Hepatocyte (in vitro differentiated cells): ENCODE results near the gene SIGLEC10. TPM values are rescaled to one million over a fixed set of nuclear protein-coding genes. Genes with fewer than 3 reads are reported as not detected.

Experiments
- DNase-seq: peaks from one replicate; pipeline ENCODE4 v3.0.0-alpha.2; 2016; ENCODE audit warnings: low spot score
- H2AFZ ChIP-seq: fragments of 200-600 bp; sonication (generic); 2 replicates; pipeline ENCODE4 v1.6.0; 2016; ENCODE audit warnings: antibody characterized with exemption, mild to moderate bottlenecking
- H3K27ac ChIP-seq: fragments of 200-600 bp; sonication (generic); 2 replicates; pipeline ENCODE4 v1.5.1; 2016; ENCODE audit warnings: mild to moderate bottlenecking
- H3K27me3 ChIP-seq: fragments of 200-600 bp; sonication (generic); 2 replicates; pipeline ENCODE4 v1.6.1; 2016
- H3K36me3 ChIP-seq: fragments of 200-600 bp; sonication (generic); replicated peaks from 2 replicates; pipeline ENCODE4 v1.5.1; 2016; ENCODE audit warnings: low read depth; ENCODE audit not compliant: insufficient read depth
- H3K4me1 ChIP-seq: fragments of 200-600 bp; sonication (generic); 2 replicates; pipeline ENCODE4 v1.5.1; 2016; ENCODE audit warnings: mild to moderate bottlenecking, moderate library complexity; ENCODE audit not compliant: insufficient read depth
- H3K4me2 ChIP-seq: fragments of 200-600 bp; sonication (generic); 2 replicates; pipeline ENCODE4 v1.6.0; 2016
- H3K4me3 ChIP-seq: fragments of 200-600 bp; sonication (generic); 2 replicates; pipeline ENCODE4 v1.5.1; 2016; ENCODE audit warnings: mild to moderate bottlenecking
- H3K79me2 ChIP-seq: fragments of 200-600 bp; sonication (generic); 2 replicates; pipeline ENCODE4 v1.6.0; 2017; ENCODE audit warnings: mild to moderate bottlenecking
- H3K9me2 ChIP-seq: fragments of 200-600 bp; sonication (generic); replicated peaks from 2 replicates; pipeline ENCODE4 v1.6.0; 2017; ENCODE audit warnings: mild to moderate bottlenecking; ENCODE audit not compliant: insufficient read depth
- H3K9me3 ChIP-seq: fragments of 200-600 bp; sonication (generic); 2 replicates; pipeline ENCODE4 v1.5.1; 2016; ENCODE audit warnings: low read depth, mild to moderate bottlenecking
- H4K20me1 ChIP-seq: fragments of 200-600 bp; sonication (generic); 2 replicates; pipeline ENCODE4 v1.6.0; 2016; ENCODE audit warnings: mild to moderate bottlenecking; ENCODE audit not compliant: insufficient read depth, poor library complexity, severe bottlenecking
- CTCF ChIP-seq: fragments of 200-600 bp; sonication (generic); IDR thresholded peaks from 2 replicates; pipeline ENCODE4 v1.5.1; 2016; ENCODE audit warnings: antibody characterized with exemption, mild to moderate bottlenecking; ENCODE audit not compliant: poor library complexity
- EZH2 ChIP-seq: fragments of 200-600 bp; sonication (generic); IDR thresholded peaks from 2 replicates; pipeline ENCODE4 v1.6.1; 2016; ENCODE audit warnings: antibody characterized with exemption, mild to moderate bottlenecking, borderline replicate concordance
- EZH2phosphoT487 ChIP-seq: fragments of 200-600 bp; sonication (generic); IDR thresholded peaks from one replicate; pipeline ENCODE4 v1.6.1; 2018; ENCODE audit warnings: antibody characterized with exemption, mild to moderate bottlenecking, low read depth, moderate library complexity; ENCODE audit not compliant: unreplicated experiment, severe bottlenecking
- WGBS: methylation state at CpG from one replicate; pipeline ENCODE4 v1.1.6; 2016; ENCODE audit warnings: low lambda C conversion rate; ENCODE audit errors: missing lambda C conversion rate; 5-methylcytosine and 5-hydroxymethylcytosine counted together
- polyA plus RNA-seq: library from polyadenylated mRNA; unstranded; fragments of >200 nt; fragmentation: Nextera tagmentation; extraction: Ambion mirVana; gene quantifications from 2 replicates; pipeline ENCODE4 v1.2.1, GENCODE V29; 2016
- total RNA-seq: library from RNA; depleted of rRNA; stranded (reverse); fragments of >200 nt; gene quantifications from 2 replicates; pipeline ENCODE4 v1.2.3, GENCODE V29; 2014

The SIGLEC10 gene
- total and polyA plus RNA-seq, 2 experiments from 2014 or later, result 1.6 TPM; not detected in 1

- Histone ChIP-seq H2AFZ (no peak overlapping the region), H3K27me3 (no peaks in the 10 kb centered on the region), H3K27ac (peak overlapping the region; percentile 99), H3K36me3 (no peaks in the 10 kb centered on the region), H3K79me2 (peaks cover 19% of the 10 kb centered on the region), H3K4me1 (peaks cover 34% of the 10 kb centered on the region), H3K4me2 (peak overlapping the region; percentile 97), H3K4me3 (peak overlapping the region; percentile 62), H3K9me2 (no peaks in the 10 kb centered on the region), H3K9me3 (no peaks in the 10 kb centered on the region), H4K20me1 (no peaks in the 10 kb centered on the region)
- no peak for TF ChIP-seq EZH2
- no peak for TF ChIP-seq CTCF
- TF ChIP-seq EZH2phosphoT487, result no peak
- WGBS, result 0% methylated on average over 5 of the region's 15 CpGs
- no peak for DNase-seq
Observed at GRCh38 chr19:51367255-51367564, 50.2 kb downstream of the SIGLEC10 start.

GRCh38 chr19:51366389-51367254 lies 50.8 kb downstream of the SIGLEC10 start:
- no peaks in the 10 kb centered on the region for H3K9me2 ChIP-seq
- H3K4me1 ChIP-seq, result peaks cover 36% of the 10 kb centered on the region
- no peaks in the 10 kb centered on the region for H4K20me1 ChIP-seq
- TF ChIP-seq EZH2phosphoT487 (no peak), EZH2 (no peak), CTCF (no peak)
- WGBS, result 1% methylated on average over 40 of the region's 54 CpGs
- peak overlapping the region; percentile 62 for H3K4me3 ChIP-seq
- DNase-seq, result peak; percentile 99
- no peaks in the 10 kb centered on the region for H3K9me3 ChIP-seq
- no peaks in the 10 kb centered on the region for H3K27me3 ChIP-seq
- peak overlapping the region; percentile 97 for H3K4me2 ChIP-seq
- peak overlapping the region; percentile 99 for H3K27ac ChIP-seq
- no peaks in the 10 kb centered on the region for H3K36me3 ChIP-seq
- peaks cover 19% of the 10 kb centered on the region for H3K79me2 ChIP-seq
- peak overlapping the region; percentile 48 for H2AFZ ChIP-seq

GRCh38 chr19:51365965-51366388 lies 51.5 kb downstream of the SIGLEC10 start, which contains the start of gene ETFB:
TSS of gene ETFB (minus strand) at chr19:51366388. CDS start at chr19:51366326, 62 bp downstream.
- Histone ChIP-seq H3K36me3 (no peaks in the 10 kb centered on the region), H3K9me3 (no peaks in the 10 kb centered on the region), H3K27me3 (no peaks in the 10 kb centered on the region), H2AFZ (peak within 1 kb of the TSS; percentile 67), H3K4me1 (peaks cover 36% of the 10 kb centered on the region), H3K4me2 (peak within 1 kb of the TSS; percentile 97), H3K79me2 (peaks cover 25% of the 10 kb centered on the region), H3K9me2 (no peaks in the 10 kb centered on the region), H4K20me1 (no peaks in the 10 kb centered on the region), H3K27ac (peak within 1 kb of the TSS; percentile 99), H3K4me3 (peak within 1 kb of the TSS; percentile 62)
- WGBS, result 0% methylated on average over 20 of the region's 27 CpGs
- DNase-seq, result no peak
- TF ChIP-seq EZH2 (no peak), EZH2phosphoT487 (no peak), CTCF (no peak)
